GM10248 (cell line): ENCODE data around the gene CD47.

Source experiments
- CTCF ChIA-PET: fragments of 300-600 bp; sonication (Branson Sonifier 250); formaldehyde crosslinking; extraction: SDS; loops from one replicate; lab custom pipeline; 2021; ENCODE audit warnings: antibody characterized with exemption; lab: Yijun Ruan, JAX
- POLR2A ChIA-PET: fragments of 350-650 bp; sonication (Branson Sonifier 250); formaldehyde crosslinking; extraction: SDS; loops from one replicate; lab custom pipeline; 2020; ENCODE audit warnings: antibody characterized with exemption; lab: Yijun Ruan, JAX
- DNase-seq: peaks from one replicate; pipeline ENCODE4 v3.0.0; 2012; ENCODE audit errors: extremely low spot score
- TF ChIP-seq, protein P1 (sequence below): IDR thresholded peaks from 2 replicates; pipeline ENCODE4 v1.5.1; 2012; ENCODE audit warnings: mild to moderate bottlenecking, low read depth; ENCODE audit errors: extremely low read depth, missing control alignments, control extremely low read depth

Gene CD47

DNA sequence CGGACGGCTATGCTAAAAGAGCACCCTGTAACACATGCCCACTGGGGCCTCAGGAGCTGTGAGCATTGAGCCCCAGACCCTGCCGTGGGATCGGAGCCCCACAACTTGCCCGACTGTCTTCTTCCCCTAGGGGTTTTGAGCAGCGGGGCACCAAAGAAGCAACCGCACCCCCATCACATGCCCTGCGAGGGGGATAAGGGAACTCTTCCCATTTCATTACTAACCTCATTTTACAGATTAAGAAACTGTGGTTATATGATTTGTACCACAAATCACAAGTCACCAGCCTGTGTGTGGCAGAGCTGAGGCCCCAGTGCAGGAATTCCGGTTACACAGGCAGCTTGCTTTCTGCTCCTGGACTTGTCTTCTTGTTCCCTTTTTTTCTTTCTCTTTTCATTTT is 86.2 kb downstream of the CD47 start:
- no peak for DNase-seq
- ChIA-PET CTCF (interaction anchor here (1.3 kb wide), 1 partner anchor 41 kb away, joined by 3 read pairs; no protein-coding TSS in a partner anchor), POLR2A (no interaction called here)
- TF ChIP-seq, protein P1, sequence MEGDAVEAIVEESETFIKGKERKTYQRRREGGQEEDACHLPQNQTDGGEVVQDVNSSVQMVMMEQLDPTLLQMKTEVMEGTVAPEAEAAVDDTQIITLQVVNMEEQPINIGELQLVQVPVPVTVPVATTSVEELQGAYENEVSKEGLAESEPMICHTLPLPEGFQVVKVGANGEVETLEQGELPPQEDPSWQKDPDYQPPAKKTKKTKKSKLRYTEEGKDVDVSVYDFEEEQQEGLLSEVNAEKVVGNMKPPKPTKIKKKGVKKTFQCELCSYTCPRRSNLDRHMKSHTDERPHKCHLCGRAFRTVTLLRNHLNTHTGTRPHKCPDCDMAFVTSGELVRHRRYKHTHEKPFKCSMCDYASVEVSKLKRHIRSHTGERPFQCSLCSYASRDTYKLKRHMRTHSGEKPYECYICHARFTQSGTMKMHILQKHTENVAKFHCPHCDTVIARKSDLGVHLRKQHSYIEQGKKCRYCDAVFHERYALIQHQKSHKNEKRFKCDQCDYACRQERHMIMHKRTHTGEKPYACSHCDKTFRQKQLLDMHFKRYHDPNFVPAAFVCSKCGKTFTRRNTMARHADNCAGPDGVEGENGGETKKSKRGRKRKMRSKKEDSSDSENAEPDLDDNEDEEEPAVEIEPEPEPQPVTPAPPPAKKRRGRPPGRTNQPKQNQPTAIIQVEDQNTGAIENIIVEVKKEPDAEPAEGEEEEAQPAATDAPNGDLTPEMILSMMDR = no peak

DNA sequence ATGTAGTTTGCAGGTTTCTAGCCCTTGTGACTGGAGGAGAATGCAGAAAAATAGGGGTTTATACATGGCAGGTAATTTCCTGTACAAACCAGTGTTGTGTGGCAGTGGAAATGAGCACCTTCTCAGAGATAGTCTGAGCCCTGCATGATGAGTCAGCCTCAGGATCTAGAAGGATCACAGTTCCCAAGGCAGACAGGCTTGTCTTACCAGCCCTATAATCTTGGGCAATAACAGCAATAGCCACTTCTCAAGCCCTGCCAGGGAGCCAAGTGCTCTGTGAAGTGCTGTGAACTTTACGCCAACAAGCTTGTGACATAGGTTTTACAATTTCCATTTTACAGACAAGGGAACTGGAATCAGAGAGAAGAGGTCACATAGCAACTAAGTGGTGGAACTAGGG is 89.4 kb downstream of the CD47 start:
- no peak for DNase-seq
- POLR2A ChIA-PET = no interaction called here
- TF ChIP-seq, protein P1 = no peak
- CTCF ChIA-PET = no interaction called here

DNA sequence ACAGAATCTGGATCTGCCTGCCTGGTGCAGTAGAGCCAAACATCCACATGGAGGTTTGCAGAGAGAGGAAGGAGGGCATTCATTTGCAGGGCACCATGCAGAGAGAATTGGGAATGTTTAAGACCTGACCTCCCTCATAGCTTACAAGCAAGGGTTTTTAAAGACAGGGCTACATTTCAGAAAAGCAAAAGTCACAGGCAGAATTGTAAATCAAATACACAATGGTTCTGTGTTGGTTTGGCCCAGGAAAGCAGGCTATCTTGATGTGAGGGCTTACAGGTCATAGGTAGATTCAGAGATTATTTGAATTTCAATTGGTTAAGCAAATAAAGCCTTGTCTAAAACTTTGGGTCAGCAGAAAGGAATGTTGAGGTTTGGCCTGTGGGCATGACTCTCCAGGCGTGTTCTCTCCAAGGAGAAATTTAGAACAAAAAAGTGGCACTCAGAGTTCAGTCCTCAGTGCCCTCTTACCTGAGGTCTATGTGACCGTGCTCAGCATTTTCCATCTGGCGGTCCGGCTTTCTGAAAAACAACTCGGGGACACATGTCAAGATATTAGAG is 91.5 kb downstream of the CD47 start:
- CTCF ChIA-PET = no interaction called here
- no peak for DNase-seq
- POLR2A ChIA-PET = no interaction called here
- TF ChIP-seq, protein P1 = no peak

DNA sequence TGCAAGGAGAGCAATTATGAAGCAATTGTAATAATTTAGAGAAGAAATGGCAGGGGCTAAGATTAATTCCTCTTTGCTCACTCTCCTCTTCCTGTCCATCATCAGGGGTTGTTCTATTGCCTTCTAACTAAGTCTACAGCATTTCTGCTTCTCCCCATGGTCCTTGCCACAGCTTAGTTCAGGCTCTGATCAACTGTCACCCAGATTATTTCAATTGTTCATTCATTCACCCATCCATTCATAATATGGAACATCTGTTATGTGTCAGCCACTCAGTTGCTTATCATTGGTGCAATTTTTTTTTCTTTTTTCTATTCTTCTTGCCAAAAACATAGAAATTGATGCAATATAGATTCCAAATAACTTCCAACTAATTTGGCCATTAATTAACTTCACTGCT is 93.2 kb downstream of the CD47 start:
- CTCF ChIA-PET = interaction anchor here (1.7 kb wide), 1 partner anchor 10 kb away, joined by 5 read pairs; no protein-coding TSS in a partner anchor
- TF ChIP-seq, protein P1 = no peak
- no peak for DNase-seq
- POLR2A ChIA-PET = no interaction called here

DNA sequence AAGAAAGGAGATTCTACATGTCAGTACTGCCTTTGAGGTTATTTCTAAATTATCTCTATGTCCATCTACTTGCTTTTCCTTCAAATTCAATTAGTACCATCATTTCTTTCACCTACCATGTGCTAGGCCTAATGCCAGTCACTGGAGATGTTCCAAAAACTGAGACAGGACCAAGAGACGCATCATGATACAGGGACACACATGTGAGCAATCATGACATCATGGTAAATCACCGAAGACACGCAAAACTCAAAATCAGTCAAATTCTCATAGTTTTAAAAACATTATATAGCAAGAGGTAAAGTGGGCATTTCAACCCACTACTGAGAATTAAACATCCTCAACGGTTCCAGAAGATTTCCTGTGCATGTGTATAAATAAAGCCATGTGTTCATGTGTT is 95.0 kb downstream of the CD47 start:
- DNase-seq = no peak
- TF ChIP-seq, protein P1 = no peak
- POLR2A ChIA-PET = no interaction called here
- CTCF ChIA-PET = interaction anchor here (1.1 to 1.3 kb wide), 3 partner anchors 19 to 68 kb away, joined by 3 read pairs; no protein-coding TSS in a partner anchor

DNA sequence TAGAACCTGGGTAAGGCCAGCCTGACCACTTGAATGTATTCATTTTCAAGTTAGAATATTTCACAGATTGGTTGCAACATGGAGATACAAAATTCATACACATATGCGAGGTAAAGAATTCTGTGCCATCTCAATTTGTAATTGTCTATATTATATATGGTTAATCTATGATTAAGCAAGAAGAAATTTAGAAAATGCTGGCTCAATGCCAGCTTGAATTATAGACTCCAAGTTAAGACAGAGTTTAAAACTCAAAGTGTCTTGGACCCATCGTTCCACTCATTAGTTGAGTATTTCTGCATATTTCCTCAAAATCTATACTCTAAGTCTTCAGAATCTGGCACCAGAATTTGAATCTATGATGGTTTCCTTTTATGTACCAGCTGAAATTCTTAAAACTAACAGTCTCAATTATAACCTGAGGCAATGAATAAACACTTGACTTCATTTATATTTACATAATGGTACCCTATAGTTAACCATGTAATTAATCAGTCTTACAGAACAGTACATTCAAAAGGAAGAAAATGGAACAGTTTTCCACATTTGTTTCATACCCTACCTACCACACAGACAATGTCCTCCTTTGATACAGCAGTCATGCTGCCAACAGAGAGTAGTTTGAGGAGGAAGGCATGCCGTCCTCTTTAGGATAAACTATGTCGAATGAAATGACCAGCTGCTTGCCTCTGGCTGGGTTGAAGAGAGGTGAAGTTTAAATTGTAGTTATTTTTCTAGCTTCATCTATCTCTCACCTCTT is 95.7 kb downstream of the CD47 start:
- CTCF ChIA-PET = interaction anchor here (1.1 to 1.6 kb wide), 4 partner anchors 16 to 68 kb away, joined by 3 to 4 read pairs (median 3); no protein-coding TSS in a partner anchor
- DNase-seq = no peak
- POLR2A ChIA-PET = no interaction called here
- TF ChIP-seq, protein P1 = no peak
